Activated CD4-positive, CD25-positive, alpha-beta regulatory T cell treated with anti-CD3 and anti-CD28 coated beads, Interleukin-2, amount 50 U/mL, for 16 hours (primary cell): ENCODE results near the gene RUSF1.
"Not testable (repeated sequence)": the region's sequence is repeated elsewhere in the genome, so short reads cannot be mapped to it uniquely, and the experiment has no call there.

Experiments used
- DNase-seq: peaks from one replicate; pipeline ENCODE4 v3.0.0-alpha.2; 2020; ENCODE audit warnings: low read depth, low spot score

RUSF1 gene

DNA sequence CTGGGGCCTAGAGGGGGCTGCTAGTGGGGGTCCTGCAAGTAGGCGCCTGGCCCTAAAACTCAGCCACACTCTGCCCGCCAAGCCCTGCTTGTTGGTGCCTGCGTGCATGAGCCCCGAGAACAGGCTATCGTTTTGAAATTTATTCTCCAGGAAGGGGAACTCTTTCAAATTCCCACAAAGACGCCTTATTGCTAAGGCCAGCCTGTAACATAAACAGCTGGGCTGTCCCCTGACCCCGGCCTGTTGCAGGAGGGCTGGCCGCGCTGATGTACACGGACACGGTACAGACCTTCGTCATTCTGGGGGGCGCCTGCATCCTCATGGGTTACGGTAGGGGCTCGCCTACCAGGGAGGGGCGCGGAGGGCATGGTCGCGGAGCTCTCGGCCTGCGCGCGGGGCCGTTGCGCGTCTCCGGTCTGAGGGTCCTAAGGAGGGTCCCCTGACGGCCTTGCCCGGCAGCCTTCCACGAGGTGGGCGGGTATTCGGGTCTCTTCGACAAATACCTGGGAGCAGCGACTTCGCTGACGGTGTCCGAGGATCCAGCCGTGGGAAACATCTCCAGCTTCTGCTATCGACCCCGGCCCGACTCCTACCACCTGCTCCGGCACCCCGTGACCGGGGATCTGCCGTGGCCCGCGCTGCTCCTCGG, 21.0 kb downstream of the RUSF1 start:
- DNase-seq: no peak

DNA sequence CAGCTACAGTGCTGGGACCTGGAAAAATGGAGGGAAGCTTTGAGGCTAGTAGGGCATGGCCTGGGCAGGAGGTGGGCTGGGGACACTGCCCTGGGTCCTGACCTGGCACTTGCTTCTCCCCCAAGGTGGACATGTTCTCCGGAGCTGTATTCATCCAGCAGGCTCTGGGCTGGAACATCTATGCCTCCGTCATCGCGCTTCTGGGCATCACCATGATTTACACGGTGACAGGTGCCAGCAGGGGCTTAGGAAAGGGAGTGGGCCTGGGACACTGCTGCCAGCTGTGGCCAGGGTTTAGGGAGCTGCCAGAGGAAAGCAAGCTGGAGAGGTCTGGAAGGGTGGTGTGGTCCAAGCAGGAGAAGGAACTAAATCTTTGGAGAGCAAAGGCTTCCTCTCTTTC, 22.1 kb downstream of the RUSF1 start:
- DNase-seq: no peak

DNA sequence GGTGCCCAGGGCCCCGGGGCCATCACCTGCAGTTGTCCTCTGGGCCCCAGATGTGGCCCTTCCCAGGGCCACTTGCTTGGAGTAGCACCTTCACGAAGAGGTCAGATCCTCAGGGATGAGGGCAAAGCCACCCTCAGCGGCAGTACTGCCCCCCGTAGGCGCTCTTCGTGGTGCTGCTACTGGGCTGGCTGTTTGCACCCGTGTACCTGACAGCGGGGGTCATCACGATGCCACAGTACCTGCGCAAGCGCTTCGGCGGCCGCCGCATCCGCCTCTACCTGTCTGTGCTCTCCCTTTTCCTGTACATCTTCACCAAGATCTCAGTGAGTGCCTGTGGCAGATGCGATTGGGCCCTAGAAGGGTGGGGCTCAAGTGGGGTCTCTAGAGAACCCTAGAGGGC, 22.6 kb downstream of the RUSF1 start:
- no peak for DNase-seq

DNA sequence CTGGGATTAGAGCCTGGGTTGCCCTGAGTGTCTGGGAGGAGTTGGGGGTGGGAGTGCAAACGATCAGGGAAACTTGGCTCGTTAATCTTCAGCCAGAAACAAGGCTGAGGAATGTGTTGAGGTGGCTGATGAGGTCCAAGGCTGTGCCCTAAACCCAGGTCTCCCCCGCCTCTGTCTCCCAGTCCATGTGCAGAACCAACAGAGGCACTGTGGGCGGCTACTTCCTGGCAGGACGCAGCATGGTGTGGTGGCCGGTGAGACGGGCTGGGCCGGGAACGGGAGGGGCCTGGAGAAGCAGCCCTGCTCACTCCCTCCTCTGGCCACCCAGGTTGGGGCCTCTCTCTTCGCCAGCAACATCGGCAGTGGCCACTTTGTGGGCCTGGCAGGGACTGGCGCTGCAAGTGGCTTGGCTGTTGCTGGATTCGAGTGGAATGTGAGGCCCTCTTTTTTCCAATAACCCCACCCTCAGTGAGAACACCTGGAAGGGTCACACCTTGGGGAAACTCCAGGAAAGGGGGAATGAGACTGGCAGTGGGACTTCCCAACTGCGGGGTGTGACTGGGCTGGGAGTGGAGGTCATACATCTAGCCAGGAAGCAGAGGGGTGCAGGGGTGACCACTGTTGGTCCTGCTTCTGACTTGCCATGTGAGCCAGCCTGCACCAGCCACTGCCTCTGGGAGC, 23.6 kb downstream of the RUSF1 start:
- DNase-seq: no peak

DNA sequence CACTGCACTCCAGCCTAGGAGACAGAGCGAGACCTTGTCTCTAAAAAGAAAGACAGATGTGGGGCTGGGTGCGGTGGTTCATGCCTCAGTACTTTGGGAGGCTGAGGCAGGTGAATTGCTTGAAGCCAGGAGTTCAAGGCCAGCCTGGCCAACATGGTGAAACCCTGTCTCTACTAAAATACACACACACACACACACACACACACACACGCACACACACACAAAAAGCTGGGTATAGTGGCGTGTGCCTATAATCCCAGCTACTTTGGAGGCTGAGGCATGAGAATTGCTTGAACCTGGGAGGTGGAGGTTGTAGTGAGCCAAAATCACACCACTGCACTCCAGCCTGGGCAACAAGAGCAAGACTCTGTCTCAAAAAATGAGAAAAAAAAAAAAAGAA, 24.1 kb downstream of the RUSF1 start:
- not testable (repeated sequence) for DNase-seq

DNA sequence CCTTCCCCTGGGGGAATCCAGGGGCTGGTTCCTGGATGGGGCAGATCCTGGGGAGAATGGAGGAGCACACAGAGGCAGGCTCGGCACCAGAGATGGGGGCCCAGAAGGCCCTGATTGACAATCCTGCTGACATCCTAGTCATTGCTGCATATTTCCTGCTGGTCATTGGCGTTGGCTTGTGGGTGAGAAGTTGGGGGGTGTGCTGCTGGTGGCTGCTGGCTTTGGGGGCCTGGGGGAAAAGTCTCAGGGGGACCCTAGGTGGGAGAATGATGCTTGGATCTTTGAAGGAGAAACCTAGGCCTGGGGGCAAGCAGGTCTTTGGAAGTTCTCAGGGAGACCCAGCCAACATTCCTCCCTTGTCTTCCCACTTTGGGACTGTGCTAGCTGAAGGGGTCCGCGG, 25.1 kb downstream of the RUSF1 start, which contains the start of gene SLC5A2:
SLC5A2 (plus strand) TSS at position 43 of the 400 bp plus-strand sequence; CDS start at position 57, 14 bp downstream.
- DNase-seq: no peak

DNA sequence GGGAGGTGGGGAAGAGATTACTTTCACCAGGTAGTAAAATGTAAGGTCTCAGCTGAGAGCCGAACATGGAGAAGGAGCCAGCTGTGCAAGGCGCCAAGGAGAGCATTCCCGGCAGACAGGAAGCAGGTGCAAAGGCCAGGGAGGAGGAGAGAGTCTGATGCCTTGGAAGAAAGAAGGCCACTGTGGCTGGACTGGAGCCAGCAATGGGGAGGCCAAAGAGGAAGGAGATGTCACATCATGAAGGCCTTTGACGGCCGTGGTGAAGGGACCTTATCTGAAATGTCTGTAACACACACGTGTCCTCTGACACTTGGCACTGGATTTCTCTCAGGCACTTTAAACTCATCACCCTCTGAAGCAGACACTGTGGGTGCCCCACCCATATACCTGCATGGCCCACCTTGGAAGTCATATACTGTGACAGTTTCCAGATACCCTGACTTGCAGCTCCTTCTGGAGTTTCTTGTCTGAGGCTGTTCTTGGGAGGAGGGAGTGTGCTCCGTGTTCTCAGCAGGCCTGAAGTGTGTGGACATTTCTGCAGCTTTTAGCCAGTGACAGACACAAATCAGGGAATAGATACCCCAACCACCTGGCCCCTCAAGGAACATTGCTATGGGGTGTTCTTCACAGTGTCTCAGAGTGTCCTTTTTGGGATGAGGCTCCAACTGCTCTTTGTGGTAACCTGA, 27.2 kb downstream of the RUSF1 start:
- no peak for DNase-seq

DNA sequence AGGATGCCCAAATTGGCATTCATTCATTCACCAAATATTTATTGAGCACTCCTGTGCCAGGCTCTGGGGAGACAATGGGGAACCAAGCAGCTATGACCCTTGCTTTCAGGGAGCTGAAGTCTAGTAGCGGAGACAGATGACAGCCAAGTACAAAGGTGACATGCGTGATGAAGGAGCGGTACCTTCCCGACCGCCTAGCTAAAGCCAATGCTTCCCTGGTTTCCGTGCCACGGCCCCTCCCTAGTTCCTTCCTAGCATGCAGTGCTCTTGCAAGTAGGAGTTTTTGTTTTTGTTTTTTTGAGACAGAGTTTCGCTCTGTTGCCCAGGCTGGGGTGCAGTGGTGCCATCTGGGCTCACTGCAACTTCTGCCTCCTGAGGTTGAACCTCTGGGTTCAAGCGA, 28.4 kb downstream of the RUSF1 start:
- DNase-seq: no peak

DNA sequence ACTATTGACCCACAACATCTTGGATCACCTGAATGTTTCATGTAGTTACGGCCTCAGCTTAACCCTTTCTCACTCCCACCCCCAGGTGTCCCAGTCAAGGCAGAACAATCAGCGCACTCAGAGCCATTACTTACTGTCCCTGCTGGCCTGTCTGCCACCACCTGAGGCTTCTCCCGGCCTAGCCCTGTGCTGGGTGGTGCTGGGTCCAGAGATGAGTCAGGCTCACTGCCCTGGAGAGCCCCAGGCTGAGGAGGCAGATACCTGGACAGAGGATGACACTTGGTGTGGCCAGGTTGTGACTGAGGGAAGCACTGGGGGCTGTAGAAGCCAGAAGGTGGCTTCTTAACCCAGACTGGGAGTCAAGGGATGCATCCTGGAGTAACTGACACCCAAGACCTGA, 29.2 kb downstream of the RUSF1 start:
- no peak for DNase-seq

DNA sequence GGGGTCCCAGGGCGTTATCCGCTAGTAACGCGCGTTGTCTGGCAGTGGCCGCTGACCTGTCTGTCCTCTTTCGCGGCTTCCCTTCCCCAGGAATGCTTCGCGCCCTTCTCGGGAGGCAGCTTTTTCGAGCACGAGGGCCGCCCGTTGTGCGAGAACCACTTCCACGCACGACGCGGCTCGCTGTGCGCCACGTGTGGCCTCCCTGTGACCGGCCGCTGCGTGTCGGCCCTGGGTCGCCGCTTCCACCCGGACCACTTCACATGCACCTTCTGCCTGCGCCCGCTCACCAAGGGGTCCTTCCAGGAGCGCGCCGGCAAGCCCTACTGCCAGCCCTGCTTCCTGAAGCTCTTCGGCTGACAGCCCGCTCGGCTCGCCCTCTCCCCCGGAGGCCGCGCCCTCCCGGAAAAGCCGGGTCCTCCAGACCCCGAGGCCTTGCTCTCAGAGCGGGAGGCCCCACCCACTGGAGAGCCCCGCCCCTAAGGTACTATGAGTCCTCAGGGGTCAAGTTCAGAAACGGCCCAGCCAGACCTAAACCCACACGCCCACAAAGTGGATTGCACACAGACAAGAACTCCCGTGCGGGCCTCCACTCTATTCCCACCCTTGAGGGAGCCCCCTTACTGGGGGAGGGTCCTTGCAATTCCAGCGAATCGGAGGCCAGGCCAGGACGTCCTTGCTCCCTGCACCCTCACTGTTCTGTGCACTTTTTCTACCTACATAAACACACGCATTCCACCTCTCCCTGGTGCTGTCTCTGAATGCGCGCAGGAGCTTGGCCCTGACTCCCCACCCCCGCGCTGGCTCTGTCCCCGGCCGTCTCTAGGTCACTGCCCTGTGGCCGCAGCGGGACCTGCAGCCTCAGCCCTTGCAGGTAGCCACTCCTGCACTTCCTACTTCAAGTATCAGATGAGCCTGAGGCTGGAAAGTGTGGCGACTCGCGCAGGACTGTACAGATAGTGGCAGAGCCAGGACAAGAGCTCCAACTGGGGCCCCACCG, 30.7 kb downstream of the RUSF1 start:
- no peak for DNase-seq

DNA sequence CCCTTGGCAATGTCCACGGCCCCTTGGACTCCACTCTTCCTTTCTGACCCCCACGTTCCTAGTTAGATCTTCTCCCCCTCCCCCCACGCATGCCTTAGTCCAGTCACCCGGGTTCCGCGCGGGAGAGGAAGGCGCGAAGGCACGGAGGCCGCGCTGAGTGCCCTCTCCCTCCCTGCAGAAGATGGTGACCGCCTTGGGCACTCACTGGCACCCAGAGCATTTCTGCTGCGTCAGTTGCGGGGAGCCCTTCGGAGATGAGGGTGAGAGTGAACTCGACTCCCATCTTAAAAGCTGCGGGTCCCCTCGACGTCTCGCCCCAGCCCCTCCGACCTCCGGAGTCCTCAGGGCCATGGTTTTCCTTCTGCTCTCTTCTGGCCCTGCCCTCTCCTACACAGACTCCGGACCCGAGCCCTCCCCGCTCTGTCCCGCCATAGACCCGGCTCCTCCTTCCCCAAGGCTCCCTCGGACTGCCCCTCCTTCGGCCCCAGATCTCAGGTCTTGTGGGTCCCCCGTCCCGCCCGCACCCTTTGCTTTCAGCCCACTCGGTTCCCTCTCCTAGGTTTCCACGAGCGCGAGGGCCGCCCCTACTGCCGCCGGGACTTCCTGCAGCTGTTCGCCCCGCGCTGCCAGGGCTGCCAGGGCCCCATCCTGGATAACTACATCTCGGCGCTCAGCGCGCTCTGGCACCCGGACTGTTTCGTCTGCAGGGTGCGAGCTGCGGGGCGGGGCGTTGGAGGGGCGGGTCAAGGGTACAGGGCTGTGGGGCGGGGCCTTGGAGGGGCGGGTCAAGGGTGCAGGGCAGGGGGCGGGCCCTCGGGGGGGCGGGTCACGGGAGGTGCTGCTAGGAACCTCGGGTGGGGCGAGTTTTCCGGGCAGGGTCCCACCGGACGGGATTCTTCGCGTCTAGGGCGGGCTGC, 31.6 kb downstream of the RUSF1 start:
- DNase-seq: peak; percentile 63

DNA sequence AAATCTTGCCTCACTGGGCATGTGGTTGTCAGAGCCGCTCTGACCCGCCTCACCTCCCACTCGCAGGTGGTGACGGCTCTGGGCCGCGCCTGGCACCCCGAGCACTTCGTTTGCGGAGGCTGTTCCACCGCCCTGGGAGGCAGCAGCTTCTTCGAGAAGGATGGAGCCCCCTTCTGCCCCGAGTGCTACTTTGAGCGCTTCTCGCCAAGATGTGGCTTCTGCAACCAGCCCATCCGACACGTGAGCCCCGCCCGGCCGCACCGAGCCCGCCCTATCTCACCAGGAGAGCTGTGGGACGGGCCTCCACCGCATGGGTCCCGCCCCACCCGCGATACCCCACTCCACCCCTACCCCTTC, 32.3 kb downstream of the RUSF1 start:
- DNase-seq: no peak

DNA sequence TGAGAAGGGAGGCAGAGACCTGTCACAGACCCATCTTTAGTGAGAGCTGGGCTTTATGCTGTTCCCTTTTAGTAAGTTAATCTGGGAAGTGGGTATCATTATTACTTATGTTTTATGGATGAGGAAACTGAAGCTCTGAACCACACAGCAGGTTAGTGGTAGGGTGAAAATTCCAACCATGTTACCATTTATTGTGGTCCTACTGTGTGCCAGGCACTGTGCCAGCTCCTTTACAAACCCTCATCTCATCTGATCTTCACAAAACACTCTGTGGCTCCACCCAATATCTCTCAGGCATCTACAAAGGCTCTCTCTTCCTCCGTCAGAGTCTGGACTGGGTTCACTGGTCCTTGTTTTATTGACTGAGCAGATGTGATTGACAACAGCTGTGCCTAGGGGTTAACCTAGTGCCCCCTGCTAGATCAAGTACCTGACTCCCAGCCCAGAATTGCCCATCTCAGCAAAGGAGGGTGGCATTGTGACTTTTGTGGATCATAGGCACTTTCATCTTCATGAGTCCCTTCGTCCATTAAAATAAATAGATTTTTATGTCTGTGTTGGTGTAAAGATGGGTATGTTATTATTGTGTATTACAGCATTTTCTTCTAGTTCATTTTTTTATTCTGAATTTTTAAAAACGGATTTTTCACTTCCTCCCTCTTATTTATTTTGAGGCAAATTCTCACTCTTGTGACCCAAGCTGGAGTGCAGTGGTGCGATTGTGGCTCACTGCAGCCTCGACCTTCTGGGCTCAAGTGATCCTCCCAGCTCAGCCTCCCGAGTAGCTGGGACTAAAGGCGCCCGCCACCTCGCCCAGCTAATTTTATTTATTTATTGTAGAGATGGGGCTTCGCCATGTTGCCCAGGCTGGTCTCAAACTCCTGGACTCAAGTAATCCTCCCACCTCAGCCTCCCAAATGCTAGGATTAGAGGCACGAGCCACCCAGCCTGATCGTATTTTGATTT, 33.1 kb downstream of the RUSF1 start:
- no peak for DNase-seq

DNA sequence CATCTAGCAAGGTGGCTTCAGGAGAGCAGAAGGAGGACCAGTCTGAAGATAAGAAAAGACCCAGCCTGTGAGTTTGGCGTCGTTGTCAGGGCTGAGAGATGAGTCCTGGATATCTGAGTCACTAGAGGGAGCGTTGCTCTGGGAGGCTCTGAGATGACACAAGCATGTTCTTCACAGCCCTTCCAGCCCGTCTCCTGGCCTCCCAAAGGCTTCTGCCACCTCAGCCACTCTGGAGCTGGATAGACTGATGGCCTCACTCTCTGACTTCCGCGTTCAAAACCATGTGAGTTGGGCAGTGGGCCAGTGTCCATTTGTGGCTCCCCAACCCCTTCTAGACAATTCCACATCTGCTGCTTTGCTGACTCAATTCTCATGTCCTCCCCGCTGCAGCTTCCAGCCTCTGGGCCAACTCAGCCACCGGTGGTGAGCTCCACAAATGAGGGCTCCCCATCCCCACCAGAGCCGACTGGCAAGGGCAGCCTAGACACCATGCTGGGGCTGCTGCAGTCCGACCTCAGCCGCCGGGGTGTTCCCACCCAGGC, 33.9 kb downstream of the RUSF1 start:
- no peak for DNase-seq

DNA sequence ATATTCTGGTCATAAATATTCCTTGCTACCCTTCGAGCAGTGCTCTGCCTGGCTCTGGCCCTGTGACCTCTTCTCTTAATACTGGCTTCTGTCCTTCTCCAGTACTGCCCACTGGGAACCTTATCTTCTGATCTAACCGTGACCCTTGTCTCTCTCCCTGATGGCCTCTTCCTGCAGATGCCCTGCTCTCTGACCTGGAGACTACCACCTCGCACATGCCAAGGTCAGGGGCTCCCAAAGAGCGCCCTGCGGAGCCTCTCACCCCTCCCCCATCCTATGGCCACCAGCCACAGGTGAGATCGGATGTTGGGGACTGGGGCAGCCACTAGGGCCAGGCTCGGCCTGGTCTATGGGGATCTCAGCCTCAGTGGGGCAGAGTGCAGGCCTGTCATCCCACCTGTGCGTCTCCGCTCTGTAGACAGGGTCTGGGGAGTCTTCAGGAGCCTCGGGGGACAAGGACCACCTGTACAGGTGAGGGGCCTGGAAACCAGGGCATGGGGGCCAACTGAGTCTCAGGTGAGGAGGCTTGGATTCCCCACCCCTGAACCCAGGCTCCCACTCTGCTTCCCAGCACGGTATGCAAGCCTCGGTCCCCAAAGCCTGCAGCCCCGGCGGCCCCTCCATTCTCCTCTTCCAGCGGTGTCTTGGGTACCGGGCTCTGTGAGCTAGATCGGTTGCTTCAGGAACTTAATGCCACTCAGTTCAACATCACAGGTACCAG, 34.8 kb downstream of the RUSF1 start:
- no peak for DNase-seq

DNA sequence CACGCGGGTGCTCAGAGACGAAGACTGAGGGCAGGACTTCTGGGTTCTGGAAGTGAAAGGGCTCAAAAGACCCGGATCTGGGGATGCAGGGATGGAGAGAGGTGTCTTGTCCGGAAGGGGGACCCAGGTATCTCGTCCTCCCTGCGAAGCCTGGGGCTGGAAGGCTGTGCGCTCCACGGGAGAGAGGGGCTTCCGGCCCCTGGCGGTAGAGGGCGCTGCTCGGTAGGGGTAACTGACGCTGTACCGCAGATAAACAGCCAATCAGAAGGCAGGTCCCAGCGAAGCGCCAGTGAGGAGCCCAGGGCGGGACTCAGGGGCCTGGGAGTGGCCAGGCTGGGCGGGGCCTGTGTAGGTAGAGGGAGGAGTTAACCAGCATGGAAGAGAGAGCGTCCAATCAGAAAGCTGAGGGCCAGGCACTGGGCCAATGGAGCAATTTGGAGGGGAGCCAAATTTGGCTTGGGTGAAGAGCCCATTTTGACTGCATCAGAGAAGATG, 35.4 kb downstream of the RUSF1 start:
- no peak for DNase-seq

DNA sequence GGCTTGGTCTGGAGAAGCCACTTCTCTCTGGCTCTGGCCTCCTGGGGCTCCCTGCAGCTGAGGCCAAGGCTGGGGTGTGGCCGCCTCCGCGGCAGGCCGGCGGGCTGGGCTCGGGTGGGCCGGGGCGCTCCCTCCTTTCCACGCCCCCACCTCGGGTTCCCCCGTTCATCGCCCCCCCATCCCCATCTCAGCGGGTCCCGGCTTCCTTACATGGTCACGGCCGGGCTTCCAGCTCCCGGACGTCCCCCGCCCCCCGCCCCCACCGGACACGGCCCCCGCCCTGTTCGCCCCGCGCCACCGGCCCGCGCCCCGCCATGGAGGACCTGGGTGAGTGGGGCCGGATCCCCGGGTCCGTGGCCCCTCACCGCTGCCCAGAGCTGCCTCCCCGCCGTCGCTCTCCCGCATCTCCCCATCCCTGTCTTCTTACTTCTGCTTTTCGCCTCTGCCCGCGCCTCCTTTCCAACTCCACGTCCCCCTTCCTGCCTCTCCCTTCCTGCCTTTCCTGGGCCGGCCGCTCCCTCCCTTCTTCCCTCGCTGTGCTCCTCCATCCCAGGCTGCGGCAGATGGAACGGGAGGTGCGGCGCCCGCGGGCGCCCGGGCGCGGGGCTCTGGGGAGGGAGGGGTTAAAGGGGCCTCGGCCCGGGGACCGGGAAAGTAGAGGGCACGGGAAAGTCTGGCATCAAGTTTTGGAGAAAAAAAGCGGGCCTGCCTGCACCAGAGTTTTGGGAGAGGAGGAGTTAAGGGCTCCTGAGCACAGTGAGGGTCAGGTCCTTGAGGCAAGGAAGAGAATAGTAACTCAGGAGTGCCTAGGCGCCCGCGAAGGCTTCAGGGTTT, 36.1 kb downstream of the RUSF1 start, which contains the start of gene TGFB1I1:
TGFB1I1 (plus strand) TSS at position 278 of the 834 bp plus-strand sequence; CDS start at position 315, 37 bp downstream.
- no peak for DNase-seq
